ENCODE data around the gene ECEL1. TPM values are rescaled to one million over a fixed set of nuclear protein-coding genes. Genes with fewer than 3 reads are reported as not detected.

The ECEL1 gene, protein sequence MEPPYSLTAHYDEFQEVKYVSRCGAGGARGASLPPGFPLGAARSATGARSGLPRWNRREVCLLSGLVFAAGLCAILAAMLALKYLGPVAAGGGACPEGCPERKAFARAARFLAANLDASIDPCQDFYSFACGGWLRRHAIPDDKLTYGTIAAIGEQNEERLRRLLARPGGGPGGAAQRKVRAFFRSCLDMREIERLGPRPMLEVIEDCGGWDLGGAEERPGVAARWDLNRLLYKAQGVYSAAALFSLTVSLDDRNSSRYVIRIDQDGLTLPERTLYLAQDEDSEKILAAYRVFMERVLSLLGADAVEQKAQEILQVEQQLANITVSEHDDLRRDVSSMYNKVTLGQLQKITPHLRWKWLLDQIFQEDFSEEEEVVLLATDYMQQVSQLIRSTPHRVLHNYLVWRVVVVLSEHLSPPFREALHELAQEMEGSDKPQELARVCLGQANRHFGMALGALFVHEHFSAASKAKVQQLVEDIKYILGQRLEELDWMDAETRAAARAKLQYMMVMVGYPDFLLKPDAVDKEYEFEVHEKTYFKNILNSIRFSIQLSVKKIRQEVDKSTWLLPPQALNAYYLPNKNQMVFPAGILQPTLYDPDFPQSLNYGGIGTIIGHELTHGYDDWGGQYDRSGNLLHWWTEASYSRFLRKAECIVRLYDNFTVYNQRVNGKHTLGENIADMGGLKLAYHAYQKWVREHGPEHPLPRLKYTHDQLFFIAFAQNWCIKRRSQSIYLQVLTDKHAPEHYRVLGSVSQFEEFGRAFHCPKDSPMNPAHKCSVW
- not detected in 2 replicates for total RNA-seq

DNA sequence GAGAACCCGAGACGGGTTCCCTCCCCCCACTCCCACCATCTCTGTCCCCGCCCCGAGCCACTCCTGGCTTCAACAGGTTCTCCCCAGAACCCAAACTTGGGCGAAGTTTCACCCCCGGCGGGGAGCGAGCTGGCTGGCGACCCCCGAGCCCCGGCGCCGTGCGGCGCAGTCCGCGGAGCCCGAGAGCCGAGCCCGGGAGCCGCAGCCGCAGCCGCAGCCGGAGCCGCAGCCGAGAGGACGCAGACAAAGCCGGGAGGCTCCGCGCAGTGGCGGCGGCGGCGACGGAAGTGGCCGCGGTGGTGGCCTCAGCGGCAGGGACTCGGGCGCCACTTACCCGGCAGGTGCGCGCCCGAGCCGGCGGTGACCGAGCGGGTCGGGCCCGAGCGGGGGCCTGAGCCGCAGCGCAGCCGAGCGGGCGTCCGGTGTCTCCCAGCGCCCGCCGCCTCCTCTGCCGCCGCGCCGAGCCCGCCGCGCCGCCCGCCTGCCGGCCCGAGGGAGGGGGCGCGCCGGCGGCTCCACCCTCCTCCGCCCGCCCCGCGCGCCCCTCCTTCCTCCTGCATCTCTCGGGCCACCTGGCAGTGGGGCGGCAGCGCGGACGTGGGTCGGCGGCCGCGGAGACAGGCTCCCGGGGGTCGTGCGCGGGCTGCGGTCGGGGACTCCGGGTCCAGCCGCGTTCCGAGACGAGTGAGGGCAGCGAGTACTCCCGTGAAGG lies at the start of gene ECEL1:
Gene ECEL1, minus strand, starts transcription at position 450 of the 712 bp plus-strand sequence. CDS start 1,181 bp downstream, outside the sequence.

DNA sequence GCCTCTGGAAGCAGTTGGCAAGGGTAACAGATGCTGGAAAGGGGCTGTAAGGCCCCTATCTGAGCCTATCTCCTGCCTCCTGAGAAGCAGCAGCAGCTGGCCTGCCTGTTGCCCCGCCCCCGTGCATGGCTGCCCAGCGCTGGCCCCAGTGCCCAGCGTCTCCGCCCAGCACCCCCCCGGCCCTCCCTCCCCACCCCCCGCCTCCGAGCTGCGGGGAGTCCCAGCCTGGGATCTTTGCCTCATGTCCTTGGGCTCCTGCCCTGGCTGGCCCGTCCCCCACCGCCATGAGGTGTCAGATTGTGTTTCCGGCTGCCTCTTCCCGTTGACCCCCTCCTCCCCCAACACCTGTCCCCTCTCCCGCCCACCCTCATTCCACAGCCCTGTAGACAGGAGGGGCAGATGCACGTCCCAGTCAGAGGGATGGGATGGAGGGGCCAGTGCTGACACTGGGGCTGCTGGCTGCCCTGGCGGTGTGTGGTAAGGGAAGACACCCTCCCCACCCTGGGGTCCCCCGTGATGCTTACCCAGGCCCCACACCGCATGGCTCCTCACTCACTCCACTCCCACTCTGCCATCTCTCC lies 38.2 kb upstream of the ECEL1 start, which contains the start of gene CHRND:
Gene CHRND, plus strand, starts transcription at position 370 of the 581 bp plus-strand sequence. Its CDS starts 56 bp downstream, at position 426.

DNA sequence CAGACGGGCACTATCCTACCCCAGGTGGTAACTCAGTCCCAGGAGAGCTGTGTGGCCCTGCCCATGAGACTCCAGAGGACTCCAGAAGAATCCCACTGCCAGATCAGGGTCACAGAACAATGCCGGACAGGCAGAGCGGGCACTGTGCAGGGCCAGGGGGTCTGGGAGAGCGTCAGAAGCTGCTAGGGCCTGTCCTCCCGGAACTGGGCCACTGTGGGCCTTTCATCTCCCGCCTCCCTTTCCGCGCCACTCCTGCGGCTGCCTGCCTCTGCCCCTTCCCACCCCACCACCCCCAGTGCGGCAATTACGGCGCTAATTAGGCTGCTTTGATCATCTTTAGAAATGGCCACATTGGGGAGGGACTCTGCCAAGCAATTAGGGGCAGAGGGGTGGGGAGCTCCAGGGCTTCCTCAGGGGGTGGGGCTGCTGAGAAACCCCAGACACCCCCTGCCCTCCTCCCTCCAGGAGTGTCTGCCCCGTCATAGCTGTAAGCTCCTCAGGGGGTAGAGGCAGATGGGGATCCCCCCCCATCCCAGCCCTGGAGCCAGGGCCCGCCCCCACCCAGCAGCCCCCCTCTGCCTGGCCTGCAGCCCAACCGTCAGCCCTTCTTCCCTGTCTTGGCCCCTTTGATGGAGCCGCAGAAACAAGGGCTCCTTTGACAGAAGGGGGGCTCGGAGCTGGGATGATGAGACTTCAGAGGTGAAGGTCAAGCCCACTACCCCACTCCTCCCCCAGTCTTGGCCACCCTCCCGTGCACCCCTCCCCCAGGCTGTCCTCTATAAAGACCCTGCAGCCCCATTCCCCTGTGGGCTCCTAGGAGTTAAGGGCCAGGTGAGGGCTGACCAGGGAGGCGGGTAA lies 32.2 kb upstream of the ECEL1 start, which contains the start of gene PRSS56:
Gene PRSS56, plus strand, starts transcription at position 808 of the 858 bp plus-strand sequence. CDS start 211 bp downstream, outside the sequence.

DNA sequence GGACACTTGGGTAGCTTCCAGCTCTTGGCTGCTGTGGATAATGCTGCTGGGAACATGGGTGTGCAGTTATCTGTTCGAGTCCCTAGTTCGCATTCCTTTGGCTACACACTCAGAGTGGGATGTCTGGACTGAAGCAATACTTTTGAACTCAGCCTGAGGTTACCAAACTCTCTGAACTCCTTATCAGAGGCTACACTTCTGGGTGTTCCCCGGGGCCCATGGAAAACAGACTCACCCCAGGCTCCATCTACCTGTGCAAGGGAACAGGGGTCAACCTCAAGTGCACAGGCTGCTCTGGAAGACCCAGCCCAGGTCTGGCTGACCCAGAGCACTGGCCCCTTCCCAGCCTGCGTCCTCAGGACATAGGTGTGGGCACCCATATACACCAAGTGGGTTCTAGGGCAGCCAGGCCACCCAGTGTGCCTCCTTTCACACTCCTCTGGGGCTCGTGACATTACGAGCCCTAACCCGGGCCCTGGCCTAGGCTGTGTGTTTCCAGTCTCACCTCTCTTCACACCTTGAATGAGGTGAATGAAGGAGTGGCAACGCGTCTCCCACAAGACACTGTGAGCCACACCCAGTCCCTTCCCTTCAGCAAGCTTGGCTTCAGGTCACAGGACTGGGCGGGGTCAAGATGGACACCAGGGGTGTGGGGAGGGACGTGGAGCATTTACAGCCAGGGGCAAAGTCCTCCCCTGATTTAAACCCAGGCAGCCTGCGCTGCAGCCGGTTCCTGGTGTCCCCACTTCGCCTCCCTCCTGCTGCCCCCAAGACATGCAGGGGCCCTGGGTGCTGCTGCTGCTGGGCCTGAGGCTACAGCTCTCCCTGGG lies 32.0 kb downstream of the ECEL1 start, which contains the start of gene ALPI:
Gene ALPI, plus strand, starts transcription at position 728 of the 830 bp plus-strand sequence. Its CDS starts 47 bp downstream, at position 775.

Other genes starting within 250 kb of the ECEL1 start
- not detected in 2 replicates for gene ALPP, start 109.1 kb downstream of the ECEL1 start, total RNA-seq
- 0.07 TPM in 1 of 2 replicates, not detected in the other for gene ALPG, start 81.0 kb downstream of the ECEL1 start, total RNA-seq
- gene ALPI, start 31.7 kb downstream of the ECEL1 start, total RNA-seq: not detected in 2 replicates
- gene PRSS56, start 32.6 kb upstream of the ECEL1 start, total RNA-seq: not detected in 2 replicates
- not detected in 2 replicates for gene CHRND, start 38.3 kb upstream of the ECEL1 start, total RNA-seq
- gene CHRNG, start 51.9 kb upstream of the ECEL1 start, total RNA-seq: not detected in 2 replicates
- 2.7 and 3.7 TPM in 2 replicates for gene TIGD1, start 62.7 kb upstream of the ECEL1 start, total RNA-seq
- 78.0 and 88.3 TPM in 2 replicates for gene EIF4E2, start 62.9 kb upstream of the ECEL1 start, total RNA-seq
- 0.20 TPM in 1 of 2 replicates, not detected in the other for gene EFHD1, start 145.8 kb upstream of the ECEL1 start, total RNA-seq
- 28.2 and 33.0 TPM in 2 replicates for gene GIGYF2, start 209.5 kb upstream of the ECEL1 start, total RNA-seq

Data from mammary microvascular endothelial cell (primary cell).